ENCODE measurements around the gene HBQ1.

HBQ1 gene

GRCh38 chr16:179211-180092 lies 807 bp upstream of the HBQ1 start:
- H4K91ac ChIP-seq (ENCODE audit: low read length), result no peak overlapping the region
- H3K9ac ChIP-seq (ENCODE audit: low read length), result no peak overlapping the region
- peaks cover 18% of the 10 kb centered on the region for H3K4me1 ChIP-seq (ENCODE audit: control insufficient read depth, insufficient read depth, low read depth, low read length)
- H3K18ac ChIP-seq (ENCODE audit: low read depth in 1 of 2, low read length in 2 of 2), result no peak overlapping the region
- no peak overlapping the region for H3K14ac ChIP-seq (ENCODE audit: low read length in 2 of 2)
- peaks cover 47% of the 10 kb centered on the region in 2 experiments for H3K27me3 ChIP-seq (ENCODE audit: control insufficient read depth in 1 of 2, insufficient read depth in 1 of 2, low read length in 2 of 2)
- no peaks in the 10 kb centered on the region for H3K79me1 ChIP-seq (replicated peaks; ENCODE audit: low read length, poor library complexity, severe bottlenecking)
- H3K4me2 ChIP-seq (ENCODE audit: low read length, poor library complexity, severe bottlenecking), result no peak overlapping the region
- no peak for DNase-seq
- no peak overlapping the region for H2AFZ ChIP-seq (ENCODE audit: low read depth, low read length)
- H2BK15ac ChIP-seq (ENCODE audit: low read depth, poor library complexity, severe bottlenecking), result no peak overlapping the region
- H3K4me3 ChIP-seq (ENCODE audit: insufficient read depth in 1 of 2, low read depth in 1 of 2, low read length in 2 of 2), result no peak overlapping the region
- WGBS, result 90% methylated on average over 14 of the region's 17 CpGs
- H2BK120ac ChIP-seq (ENCODE audit: low read depth, low read length), result no peak overlapping the region
- H3K27ac ChIP-seq (ENCODE audit: low read length, poor library complexity, severe bottlenecking), result no peak overlapping the region
- no peak overlapping the region for H2BK12ac ChIP-seq (ENCODE audit: low read length in 2 of 2)
- H3K36me3 ChIP-seq (ENCODE audit: control insufficient read depth in 1 of 2, insufficient read depth in 2 of 2, low read depth in 1 of 2, low read length in 2 of 2), result peaks cover 2 to 21% of the 10 kb centered on the region in 2 experiments
- H4K8ac ChIP-seq (ENCODE audit: low read length), result no peak overlapping the region
- no peaks in the 10 kb centered on the region for H3K9me3 ChIP-seq (ENCODE audit: control insufficient read depth, low read length)
- H3K23ac ChIP-seq (ENCODE audit: low read length in 2 of 2), result no peak overlapping the region
- H2BK5ac ChIP-seq (ENCODE audit: low read depth, low read length, poor library complexity, severe bottlenecking), result no peak overlapping the region
- H3K4ac ChIP-seq (ENCODE audit: low read depth in 1 of 2, low read length in 2 of 2), result no peak overlapping the region
- H2AK5ac ChIP-seq (ENCODE audit: low read length, severe bottlenecking), result no peak overlapping the region

GRCh38 chr16:180681-181564 lies 664 bp downstream of the HBQ1 start:
- 3% methylated on average over 72 of the region's 89 CpGs for WGBS
- Histone ChIP-seq H3K14ac (ENCODE audit: low read length in 2 of 2) (peak overlapping the region in 1 of 2 experiments; percentile 70), H3K4me1 (ENCODE audit: control insufficient read depth, insufficient read depth, low read depth, low read length) (peaks cover 18% of the 10 kb centered on the region), H2BK5ac (ENCODE audit: low read depth, low read length, poor library complexity, severe bottlenecking) (no peak overlapping the region), H2AFZ (ENCODE audit: low read depth, low read length) (peak overlapping the region; percentile 44), H3K23ac (ENCODE audit: low read length in 2 of 2) (peak overlapping the region in 1 of 2 experiments; percentile 81), H3K4me3 (ENCODE audit: insufficient read depth in 1 of 2, low read depth in 1 of 2, low read length in 2 of 2) (peak overlapping the region; percentile 43 to 63), H4K8ac (ENCODE audit: low read length) (no peak overlapping the region), H3K79me1 (replicated peaks; ENCODE audit: low read length, poor library complexity, severe bottlenecking) (peaks cover 2% of the 10 kb centered on the region), H3K9me3 (ENCODE audit: control insufficient read depth, low read length) (no peaks in the 10 kb centered on the region), H4K91ac (ENCODE audit: low read length) (peak overlapping the region; percentile 15), H3K27me3 (ENCODE audit: control insufficient read depth in 1 of 2, insufficient read depth in 1 of 2, low read length in 2 of 2) (peaks cover 34 to 36% of the 10 kb centered on the region in 2 experiments), H2BK15ac (ENCODE audit: low read depth, poor library complexity, severe bottlenecking) (no peak overlapping the region), H3K27ac (ENCODE audit: low read length, poor library complexity, severe bottlenecking) (no peak overlapping the region), H3K4me2 (ENCODE audit: low read length, poor library complexity, severe bottlenecking) (peak overlapping the region; percentile 90), H3K4ac (ENCODE audit: low read depth in 1 of 2, low read length in 2 of 2) (peak overlapping the region in 1 of 2 experiments; percentile 30), H2BK120ac (ENCODE audit: low read depth, low read length) (no peak overlapping the region), H3K18ac (ENCODE audit: low read depth in 1 of 2, low read length in 2 of 2) (peak overlapping the region in 1 of 2 experiments; percentile 14), H2AK5ac (ENCODE audit: low read length, severe bottlenecking) (no peak overlapping the region), H3K36me3 (ENCODE audit: control insufficient read depth in 1 of 2, insufficient read depth in 2 of 2, low read depth in 1 of 2, low read length in 2 of 2) (peaks cover 11 to 35% of the 10 kb centered on the region in 2 experiments), H2BK12ac (ENCODE audit: low read length in 2 of 2) (no peak overlapping the region), H3K9ac (ENCODE audit: low read length) (peak overlapping the region; percentile 32)
- DNase-seq, result peak; percentile 51

- H3K9me3 ChIP-seq (ENCODE audit: control insufficient read depth, low read length), result no peaks in the 10 kb centered on the region
- no peak overlapping the region for H3K4ac ChIP-seq (ENCODE audit: low read depth in 1 of 2, low read length in 2 of 2)
- 33% methylated on average over 22 of the region's 22 CpGs for WGBS
- DNase-seq, result peak; percentile 9
- H3K4me1 ChIP-seq (ENCODE audit: control insufficient read depth, insufficient read depth, low read depth, low read length), result peaks cover 18% of the 10 kb centered on the region
- H3K4me2 ChIP-seq (ENCODE audit: low read length, poor library complexity, severe bottlenecking), result no peak overlapping the region
- H4K91ac ChIP-seq (ENCODE audit: low read length), result no peak overlapping the region
- no peak overlapping the region for H2AK5ac ChIP-seq (ENCODE audit: low read length, severe bottlenecking)
- H3K9ac ChIP-seq (ENCODE audit: low read length), result no peak overlapping the region
- H3K23ac ChIP-seq (ENCODE audit: low read length in 2 of 2), result no peak overlapping the region
- no peak overlapping the region for H3K18ac ChIP-seq (ENCODE audit: low read depth in 1 of 2, low read length in 2 of 2)
- peaks cover 11 to 35% of the 10 kb centered on the region in 2 experiments for H3K36me3 ChIP-seq (ENCODE audit: control insufficient read depth in 1 of 2, insufficient read depth in 2 of 2, low read depth in 1 of 2, low read length in 2 of 2)
- H3K27ac ChIP-seq (ENCODE audit: low read length, poor library complexity, severe bottlenecking), result no peak overlapping the region
- H2BK120ac ChIP-seq (ENCODE audit: low read depth, low read length), result no peak overlapping the region
- peaks cover 2% of the 10 kb centered on the region for H3K79me1 ChIP-seq (replicated peaks; ENCODE audit: low read length, poor library complexity, severe bottlenecking)
- H3K14ac ChIP-seq (ENCODE audit: low read length in 2 of 2), result no peak overlapping the region
- H3K27me3 ChIP-seq (ENCODE audit: control insufficient read depth in 1 of 2, insufficient read depth in 1 of 2, low read length in 2 of 2), result peaks cover 34 to 36% of the 10 kb centered on the region in 2 experiments
- H2AFZ ChIP-seq (ENCODE audit: low read depth, low read length), result no peak overlapping the region
- no peak overlapping the region for H2BK5ac ChIP-seq (ENCODE audit: low read depth, low read length, poor library complexity, severe bottlenecking)
- no peak overlapping the region for H3K4me3 ChIP-seq (ENCODE audit: insufficient read depth in 1 of 2, low read depth in 1 of 2, low read length in 2 of 2)
- no peak overlapping the region for H2BK15ac ChIP-seq (ENCODE audit: low read depth, poor library complexity, severe bottlenecking)
- H4K8ac ChIP-seq (ENCODE audit: low read length), result no peak overlapping the region
- H2BK12ac ChIP-seq (ENCODE audit: low read length in 2 of 2), result no peak overlapping the region
Measured at GRCh38 chr16:181565-182021, 1.3 kb downstream of the HBQ1 start.

GRCh38 chr16:183005-183404 lies 2.7 kb downstream of the HBQ1 start:
- Histone ChIP-seq H2BK120ac (ENCODE audit: low read depth, low read length) (no peak overlapping the region), H3K27me3 (ENCODE audit: control insufficient read depth in 1 of 2, insufficient read depth in 1 of 2, low read length in 2 of 2) (peaks cover 24 to 26% of the 10 kb centered on the region in 2 experiments), H3K4me2 (ENCODE audit: low read length, poor library complexity, severe bottlenecking) (no peak overlapping the region), H3K9ac (ENCODE audit: low read length) (no peak overlapping the region), H2BK5ac (ENCODE audit: low read depth, low read length, poor library complexity, severe bottlenecking) (no peak overlapping the region), H3K4me3 (ENCODE audit: insufficient read depth in 1 of 2, low read depth in 1 of 2, low read length in 2 of 2) (no peak overlapping the region), H3K23ac (ENCODE audit: low read length in 2 of 2) (no peak overlapping the region), H4K91ac (ENCODE audit: low read length) (no peak overlapping the region), H4K8ac (ENCODE audit: low read length) (no peak overlapping the region), H3K18ac (ENCODE audit: low read depth in 1 of 2, low read length in 2 of 2) (no peak overlapping the region), H3K4me1 (ENCODE audit: control insufficient read depth, insufficient read depth, low read depth, low read length) (peaks cover 18% of the 10 kb centered on the region), H2AFZ (ENCODE audit: low read depth, low read length) (no peak overlapping the region), H3K9me3 (ENCODE audit: control insufficient read depth, low read length) (no peaks in the 10 kb centered on the region), H2BK12ac (ENCODE audit: low read length in 2 of 2) (no peak overlapping the region), H3K27ac (ENCODE audit: low read length, poor library complexity, severe bottlenecking) (no peak overlapping the region), H3K4ac (ENCODE audit: low read depth in 1 of 2, low read length in 2 of 2) (no peak overlapping the region), H3K79me1 (replicated peaks; ENCODE audit: low read length, poor library complexity, severe bottlenecking) (peaks cover 5% of the 10 kb centered on the region), H2AK5ac (ENCODE audit: low read length, severe bottlenecking) (no peak overlapping the region), H3K14ac (ENCODE audit: low read length in 2 of 2) (no peak overlapping the region), H2BK15ac (ENCODE audit: low read depth, poor library complexity, severe bottlenecking) (no peak overlapping the region), H3K36me3 (ENCODE audit: control insufficient read depth in 1 of 2, insufficient read depth in 2 of 2, low read depth in 1 of 2, low read length in 2 of 2) (peaks cover 21 to 45% of the 10 kb centered on the region in 2 experiments)
- no peak for DNase-seq
- WGBS, result 95% methylated on average over 7 of the region's 7 CpGs
